MM.1S (cell line): ENCODE measurements around the gene SLC25A25.

Experiments used
- DNase-seq: peaks from one replicate; pipeline ENCODE4 v3.0.0-alpha.2; 2015
- H2AFZ ChIP-seq: fragments of 300-600 bp; sonication (generic); 2 replicates; pipeline ENCODE4 v1.6.0; 2016; ENCODE audit warnings: antibody characterized with exemption, low read length
- H3F3A ChIP-seq: fragments of 300-600 bp; sonication (generic); 2 replicates; pipeline ENCODE4 v1.6.1; 2016; ENCODE audit warnings: mild to moderate bottlenecking, antibody characterized with exemption, low read length, moderate library complexity, mixed read lengths; ENCODE audit not compliant: insufficient read depth
- H3K27ac ChIP-seq: fragments of 300-600 bp; sonication (generic); 2 replicates; pipeline ENCODE4 v1.5.1; 2016; ENCODE audit warnings: mild to moderate bottlenecking, low read length
- H3K27me3 ChIP-seq: fragments of 300-600 bp; sonication (generic); replicated peaks from 2 replicates; pipeline ENCODE4 v1.6.0; 2016; ENCODE audit warnings: low read length; ENCODE audit not compliant: insufficient read depth
- H3K36me3 ChIP-seq: fragments of 300-600 bp; sonication (generic); replicated peaks from 2 replicates; pipeline ENCODE4 v1.6.1; 2016; ENCODE audit warnings: mild to moderate bottlenecking, low read length, mixed read lengths; ENCODE audit not compliant: insufficient read depth
- H3K4me1 ChIP-seq: fragments of 300-600 bp; sonication (generic); 2 replicates; pipeline ENCODE4 v1.6.1; 2016; ENCODE audit warnings: low read length, mixed read lengths
- H3K4me2 ChIP-seq: fragments of 300-600 bp; sonication (generic); 2 replicates; pipeline ENCODE4 v1.6.0; 2016; ENCODE audit warnings: low read depth, low read length
- H3K4me3 ChIP-seq: fragments of 300-600 bp; sonication (generic); 2 replicates; pipeline ENCODE4 v1.5.1; 2016; ENCODE audit warnings: low read length, mixed read lengths
- H3K79me2 ChIP-seq: fragments of 300-600 bp; sonication (generic); 2 replicates; pipeline ENCODE4 v1.6.1; 2016; ENCODE audit warnings: mixed run types, low read length, mixed read lengths
- H3K9ac ChIP-seq: fragments of 300-600 bp; sonication (generic); 2 replicates; pipeline ENCODE4 v1.6.1; 2016; ENCODE audit warnings: low read length, mixed read lengths
- H3K9me2 ChIP-seq: fragments of 300-600 bp; sonication (generic); replicated peaks from 2 replicates; pipeline ENCODE4 v1.6.1; 2016; ENCODE audit warnings: mild to moderate bottlenecking, low read length, mixed read lengths; ENCODE audit not compliant: insufficient read depth
- H3K9me3 ChIP-seq: fragments of 300-600 bp; sonication (generic); replicated peaks from 2 replicates; pipeline ENCODE4 v1.6.1; 2016; ENCODE audit warnings: mild to moderate bottlenecking, low read length, mixed read lengths; ENCODE audit not compliant: insufficient read depth
- H4K20me1 ChIP-seq: fragments of 300-600 bp; sonication (generic); 2 replicates; pipeline ENCODE4 v1.6.1; 2016; ENCODE audit warnings: mild to moderate bottlenecking, low read length, moderate library complexity, mixed read lengths; ENCODE audit not compliant: insufficient read depth
- EZH2 ChIP-seq: fragments of 300-600 bp; sonication (generic); optimal IDR thresholded peaks from 2 replicates; pipeline ENCODE3; 2017; ENCODE audit warnings: low read depth, mild to moderate bottlenecking, antibody characterized with exemption, low read length, mixed read lengths
- EZH2phosphoT487 ChIP-seq: fragments of 300-600 bp; sonication (generic); IDR thresholded peaks from 2 replicates; pipeline ENCODE4 v1.6.1; 2018; ENCODE audit warnings: antibody characterized with exemption, low read length
- TF ChIP-seq, protein P1 (sequence below): fragments of 300-600 bp; sonication (generic); IDR thresholded peaks from 2 replicates; pipeline ENCODE4 v1.5.1; 2016; ENCODE audit warnings: antibody characterized with exemption, low read length, mixed read lengths

SLC25A25 gene

GRCh38 chr9:128097543-128098296, 29.7 kb downstream of the SLC25A25 start:
- H3K4me3 ChIP-seq = no peak overlapping the region
- peaks cover 99% of the 10 kb centered on the region for H3K79me2 ChIP-seq
- no peaks in the 10 kb centered on the region for H3F3A ChIP-seq
- H2AFZ ChIP-seq = no peak overlapping the region
- H3K4me1 ChIP-seq = no peaks in the 10 kb centered on the region
- no peak overlapping the region for H3K4me2 ChIP-seq
- H3K27ac ChIP-seq = no peak overlapping the region
- TF ChIP-seq, protein P1, sequence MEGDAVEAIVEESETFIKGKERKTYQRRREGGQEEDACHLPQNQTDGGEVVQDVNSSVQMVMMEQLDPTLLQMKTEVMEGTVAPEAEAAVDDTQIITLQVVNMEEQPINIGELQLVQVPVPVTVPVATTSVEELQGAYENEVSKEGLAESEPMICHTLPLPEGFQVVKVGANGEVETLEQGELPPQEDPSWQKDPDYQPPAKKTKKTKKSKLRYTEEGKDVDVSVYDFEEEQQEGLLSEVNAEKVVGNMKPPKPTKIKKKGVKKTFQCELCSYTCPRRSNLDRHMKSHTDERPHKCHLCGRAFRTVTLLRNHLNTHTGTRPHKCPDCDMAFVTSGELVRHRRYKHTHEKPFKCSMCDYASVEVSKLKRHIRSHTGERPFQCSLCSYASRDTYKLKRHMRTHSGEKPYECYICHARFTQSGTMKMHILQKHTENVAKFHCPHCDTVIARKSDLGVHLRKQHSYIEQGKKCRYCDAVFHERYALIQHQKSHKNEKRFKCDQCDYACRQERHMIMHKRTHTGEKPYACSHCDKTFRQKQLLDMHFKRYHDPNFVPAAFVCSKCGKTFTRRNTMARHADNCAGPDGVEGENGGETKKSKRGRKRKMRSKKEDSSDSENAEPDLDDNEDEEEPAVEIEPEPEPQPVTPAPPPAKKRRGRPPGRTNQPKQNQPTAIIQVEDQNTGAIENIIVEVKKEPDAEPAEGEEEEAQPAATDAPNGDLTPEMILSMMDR = no peak
- TF ChIP-seq EZH2phosphoT487 = no peak
- TF ChIP-seq EZH2 = no peak
- no peaks in the 10 kb centered on the region for H3K9me2 ChIP-seq
- peaks cover 48% of the 10 kb centered on the region for H4K20me1 ChIP-seq
- peaks cover 11% of the 10 kb centered on the region for H3K36me3 ChIP-seq
- H3K9me3 ChIP-seq = no peaks in the 10 kb centered on the region
- DNase-seq = no peak
- H3K9ac ChIP-seq = no peak overlapping the region
- no peaks in the 10 kb centered on the region for H3K27me3 ChIP-seq

DNA sequence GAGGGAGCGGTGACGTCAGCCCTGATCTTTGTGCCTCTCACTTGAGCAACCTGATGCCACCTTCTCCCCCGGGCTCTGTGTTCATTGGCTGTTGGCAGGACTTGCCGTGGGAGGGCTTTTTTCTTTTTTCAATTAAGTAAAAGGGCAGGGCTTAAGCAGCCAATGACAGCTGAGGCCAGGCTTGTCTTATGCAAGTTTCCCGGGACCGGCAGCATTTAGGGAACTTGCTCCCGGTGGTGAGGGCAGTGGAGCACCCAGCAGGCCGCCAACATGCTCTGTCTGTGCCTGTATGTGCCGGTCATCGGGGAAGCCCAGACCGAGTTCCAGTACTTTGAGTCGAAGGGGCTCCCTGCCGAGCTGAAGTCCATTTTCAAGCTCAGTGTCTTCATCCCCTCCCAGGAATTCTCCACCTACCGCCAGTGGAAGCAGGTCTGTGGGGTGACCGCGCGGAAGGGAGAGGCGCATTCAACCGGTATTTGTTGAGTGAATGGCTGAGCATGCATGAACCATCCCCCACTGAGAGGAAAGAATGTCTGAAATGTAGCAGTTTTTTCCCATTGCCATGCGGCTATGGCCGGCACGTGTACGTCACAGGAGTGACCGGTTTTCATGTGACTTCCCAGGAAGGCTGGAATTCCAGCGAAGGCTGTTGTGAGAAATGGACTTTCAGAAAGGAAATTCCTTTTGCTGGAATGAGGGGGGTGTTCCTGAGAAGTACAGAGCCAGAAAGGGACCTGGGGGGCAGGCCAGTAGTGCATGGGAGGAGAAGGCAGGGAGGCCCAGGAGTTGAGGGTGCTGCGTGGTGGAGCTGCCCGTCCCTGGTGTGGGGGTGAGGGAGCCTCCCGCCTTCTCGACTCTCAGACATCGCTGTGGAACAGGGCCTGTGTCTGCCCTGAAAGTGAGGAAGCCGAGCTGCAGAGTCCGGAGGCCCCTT, 30.5 kb downstream of the SLC25A25 start:
- Histone ChIP-seq H3K9me3 (no peaks in the 10 kb centered on the region), H3K4me3 (no peak overlapping the region), H3K27me3 (no peaks in the 10 kb centered on the region), H4K20me1 (peaks cover 44% of the 10 kb centered on the region), H2AFZ (no peak overlapping the region), H3K79me2 (peaks cover 99% of the 10 kb centered on the region), H3K36me3 (peaks cover 11% of the 10 kb centered on the region), H3K9ac (no peak overlapping the region), H3K4me1 (no peaks in the 10 kb centered on the region), H3K9me2 (no peaks in the 10 kb centered on the region), H3K4me2 (no peak overlapping the region), H3K27ac (no peak overlapping the region), H3F3A (peaks cover 1% of the 10 kb centered on the region; the same call in 1 of the 2 replicates)
- DNase-seq = no peak
- TF ChIP-seq, protein P1 = no peak
- TF ChIP-seq EZH2 = no peak
- no peak for TF ChIP-seq EZH2phosphoT487

DNA sequence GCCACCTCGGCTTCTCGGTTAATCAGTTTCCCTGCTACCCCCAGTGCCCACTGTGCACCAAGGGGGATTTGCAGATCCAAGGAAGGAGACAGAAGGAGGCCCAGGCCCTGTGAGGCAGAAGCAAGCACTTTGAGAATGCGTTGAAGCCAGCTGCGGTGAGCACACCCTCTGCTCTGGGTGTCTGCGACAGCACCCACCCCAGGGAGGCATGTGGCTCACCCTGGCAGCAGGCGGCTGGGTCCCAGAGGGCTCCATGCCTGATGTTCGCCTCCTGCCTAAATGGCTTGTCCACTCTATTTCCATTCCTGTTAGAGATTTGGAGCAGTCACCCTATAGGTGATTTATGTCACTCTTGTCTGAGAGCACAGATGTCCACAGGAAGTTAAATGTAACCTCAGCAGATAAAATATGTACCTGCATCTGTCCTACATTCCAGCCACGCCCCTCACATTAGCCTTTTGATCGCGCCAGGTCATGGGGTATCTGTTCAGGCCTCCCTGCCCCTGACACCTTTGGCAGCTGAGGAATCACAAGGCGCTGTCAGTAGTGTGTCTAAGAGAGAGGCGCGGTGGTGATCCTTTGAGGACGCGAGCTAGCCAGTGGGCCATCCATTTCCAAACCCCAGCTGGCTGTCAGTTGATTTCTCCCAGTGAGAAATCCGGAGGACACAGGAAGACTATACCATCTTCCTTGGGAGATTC, 31.3 kb downstream of the SLC25A25 start:
- Histone ChIP-seq H3K79me2 (peaks cover 99% of the 10 kb centered on the region), H3K36me3 (peaks cover 11% of the 10 kb centered on the region), H3K4me2 (no peak overlapping the region), H3K9me2 (no peaks in the 10 kb centered on the region), H3K27me3 (no peaks in the 10 kb centered on the region), H2AFZ (no peak overlapping the region), H3K9ac (no peak overlapping the region), H3K9me3 (no peaks in the 10 kb centered on the region), H3K27ac (no peak overlapping the region), H3F3A (peaks cover 4% of the 10 kb centered on the region; the same call in 1 of the 2 replicates), H4K20me1 (peaks cover 41% of the 10 kb centered on the region), H3K4me3 (no peak overlapping the region), H3K4me1 (no peaks in the 10 kb centered on the region)
- TF ChIP-seq, protein P1 = no peak
- no peak for TF ChIP-seq EZH2phosphoT487
- TF ChIP-seq EZH2 = no peak
- no peak for DNase-seq
